HG03469 (cell line): Measurements from ENCODE around the gene FECH.
"Not testable (repeated sequence)": the region's sequence is repeated elsewhere in the genome, so short reads cannot be mapped to it uniquely, and the experiment has no call there.

Experiments used
- ATAC-seq: cut with Tn5 transposase; IDR thresholded peaks from one replicate; pipeline ENCODE4 v1.9.1; 2021; ENCODE audit warnings: mild to moderate bottlenecking, moderate library complexity, moderate number of reproducible peaks; ENCODE audit not compliant: unreplicated experiment

FECH gene

GRCh38 chr18:57533868-57534510 is 52.5 kb downstream of the FECH start:
- no peak for ATAC-seq

GRCh38 chr18:57533006-57533867 is 53.3 kb downstream of the FECH start:
- no peak for ATAC-seq

- no peak for ATAC-seq
These were observed 57.4 kb downstream of the FECH start for GRCh38 chr18:57529151-57529550.

- no peak for ATAC-seq
These were observed 58.8 kb downstream of the FECH start for GRCh38 chr18:57527556-57528229.

GRCh38 chr18:57523171-57523956 is 63.1 kb downstream of the FECH start:
- peak; percentile 71 for ATAC-seq

- not testable (repeated sequence) for ATAC-seq
These were observed 64.2 kb downstream of the FECH start for GRCh38 chr18:57522348-57522747.

GRCh38 chr18:57519668-57520424 is 66.7 kb downstream of the FECH start:
- ATAC-seq, result no peak

GRCh38 chr18:57518533-57518932 is 68.0 kb downstream of the FECH start:
- no peak for ATAC-seq

GRCh38 chr18:57516056-57516455 is 70.4 kb downstream of the FECH start:
- no peak for ATAC-seq

- ATAC-seq, result no peak
These were observed 81.3 kb downstream of the FECH start for GRCh38 chr18:57505231-57505630.

- no peak for ATAC-seq
These were observed 83.9 kb downstream of the FECH start for GRCh38 chr18:57502624-57503023.

GRCh38 chr18:57498682-57499256 is 87.7 kb downstream of the FECH start:
- ATAC-seq, result no peak
